GM18508 (cell line): ENCODE data around the gene SVIL.
"Not testable (repeated sequence)": the region's sequence is repeated elsewhere in the genome, so short reads cannot be mapped to it uniquely, and the experiment has no call there.

Source experiments
- ATAC-seq: cut with Tn5 transposase; IDR thresholded peaks from one replicate; pipeline ENCODE4 v1.9.1; 2021; ENCODE audit warnings: moderate number of reproducible peaks; ENCODE audit not compliant: insufficient read depth, unreplicated experiment

SVIL gene

GRCh38 chr10:29495366-29495765, 139.4 kb downstream of the SVIL start:
- ATAC-seq: no peak

GRCh38 chr10:29493697-29494096, 141.1 kb downstream of the SVIL start:
- no peak for ATAC-seq

GRCh38 chr10:29492774-29493173, 142.0 kb downstream of the SVIL start:
- ATAC-seq: no peak

- no peak for ATAC-seq
These were observed 142.9 kb downstream of the SVIL start for GRCh38 chr10:29491918-29492317.

GRCh38 chr10:29490781-29491280, 143.9 kb downstream of the SVIL start:
- ATAC-seq: not testable (repeated sequence)

GRCh38 chr10:29488471-29488870, 146.3 kb downstream of the SVIL start:
- ATAC-seq: not testable (repeated sequence)

GRCh38 chr10:29487884-29488266, 146.9 kb downstream of the SVIL start:
- ATAC-seq: not testable (repeated sequence)

- ATAC-seq: not testable (repeated sequence)
These were observed 147.5 kb downstream of the SVIL start for GRCh38 chr10:29487032-29487883.

- ATAC-seq: no peak
These were observed 148.3 kb downstream of the SVIL start for GRCh38 chr10:29486433-29486832.

- not testable (repeated sequence) for ATAC-seq
These were observed 150.1 kb downstream of the SVIL start for GRCh38 chr10:29484677-29485076.

GRCh38 chr10:29482591-29483431, 152.0 kb downstream of the SVIL start:
- ATAC-seq: no peak

GRCh38 chr10:29481906-29482440, 152.8 kb downstream of the SVIL start:
- ATAC-seq: no peak

GRCh38 chr10:29479981-29480954, 154.5 kb downstream of the SVIL start:
- ATAC-seq: no peak

GRCh38 chr10:29479081-29479925, 155.5 kb downstream of the SVIL start:
- ATAC-seq: no peak

GRCh38 chr10:29473406-29474100, 161.2 kb downstream of the SVIL start:
- no peak for ATAC-seq

- no peak for ATAC-seq
These were observed 161.7 kb downstream of the SVIL start for GRCh38 chr10:29473087-29473356.

- no peak for ATAC-seq
These were observed 162.3 kb downstream of the SVIL start for GRCh38 chr10:29472301-29473086.

- no peak for ATAC-seq
These were observed 163.3 kb downstream of the SVIL start for GRCh38 chr10:29471544-29471859.
